Urinary bladder (tissue), 4 donors: ENCODE measurements around the gene FAF1. TPM values are rescaled to one million over a fixed set of nuclear protein-coding genes. Genes with fewer than 3 reads are reported as not detected.
"Not testable (repeated sequence)": the region's sequence is repeated elsewhere in the genome, so short reads cannot be mapped to it uniquely, and the experiment has no call there.

Experiments used
- DNase-seq: peaks from one replicate; pipeline ENCODE4 v3.0.0-alpha.2; 2015; ENCODE audit errors: extremely low spot score
- H3K27ac ChIP-seq: one replicate; pipeline ENCODE4 v1.5.1; 2013; ENCODE audit warnings: low read depth, mild to moderate bottlenecking, moderate library complexity
- H3K36me3 ChIP-seq: one replicate; pipeline ENCODE4 v1.6.1; 2013; ENCODE audit warnings: mild to moderate bottlenecking, moderate library complexity; ENCODE audit not compliant: insufficient read depth
- H3K4me1 ChIP-seq: one replicate; pipeline ENCODE4 v1.6.1; 2013; ENCODE audit warnings: mild to moderate bottlenecking, moderate library complexity; ENCODE audit not compliant: insufficient read depth
- H3K4me3 ChIP-seq: one replicate; pipeline ENCODE4 v1.5.1; 2013; ENCODE audit warnings: low read depth, low read length
- WGBS: extraction: QIAGEN DNeasy Blood & Tissue Kit; methylation state at CpG from one replicate; pipeline ENCODE4 v1.1.7; 2013; 5-methylcytosine and 5-hydroxymethylcytosine counted together
- polyA plus RNA-seq: library from polyadenylated mRNA; stranded (reverse); fragments of 200-250 nt; gene quantifications from one replicate; pipeline ENCODE4 v1.2.3, GENCODE V29; 2013
- total RNA-seq: library from RNA; depleted of rRNA; stranded (reverse); fragments of >200 nt; gene quantifications from one replicate; pipeline ENCODE4 v1.2.3, GENCODE V29; 2014
- donor health status: healthy with polysubstance abuse.
- donor health status: healthy.

The FAF1 gene
- total and polyA plus RNA-seq, 2 donors = 42.3 to 84.6 TPM

DNA sequence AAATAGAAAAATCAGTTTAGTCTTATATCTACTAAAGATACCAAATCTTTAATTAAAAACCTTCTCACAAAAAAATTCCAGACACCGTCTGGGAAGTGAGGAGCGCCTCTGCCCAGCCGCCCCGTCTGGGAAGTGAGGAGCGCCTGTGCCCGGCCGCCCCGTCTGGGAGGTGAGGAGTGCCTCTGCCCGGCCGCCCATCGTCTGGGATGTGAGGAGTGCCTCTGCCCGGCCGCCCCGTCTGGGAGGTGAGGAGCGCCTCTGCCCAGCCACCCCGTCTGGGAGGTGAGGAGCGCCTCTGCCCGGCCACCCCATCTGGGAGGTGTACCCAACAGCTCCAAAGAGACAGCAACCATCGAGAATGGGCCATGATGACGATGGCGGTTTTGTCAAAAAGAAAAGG lies 133.3 kb downstream of the FAF1 start:
- WGBS = 97% methylated on average over 21 of the region's 21 CpGs
- DNase-seq, H3K4me3 ChIP-seq, H3K27ac ChIP-seq, H3K4me1 ChIP-seq, H3K36me3 ChIP-seq: not testable (repeated sequence)

DNA sequence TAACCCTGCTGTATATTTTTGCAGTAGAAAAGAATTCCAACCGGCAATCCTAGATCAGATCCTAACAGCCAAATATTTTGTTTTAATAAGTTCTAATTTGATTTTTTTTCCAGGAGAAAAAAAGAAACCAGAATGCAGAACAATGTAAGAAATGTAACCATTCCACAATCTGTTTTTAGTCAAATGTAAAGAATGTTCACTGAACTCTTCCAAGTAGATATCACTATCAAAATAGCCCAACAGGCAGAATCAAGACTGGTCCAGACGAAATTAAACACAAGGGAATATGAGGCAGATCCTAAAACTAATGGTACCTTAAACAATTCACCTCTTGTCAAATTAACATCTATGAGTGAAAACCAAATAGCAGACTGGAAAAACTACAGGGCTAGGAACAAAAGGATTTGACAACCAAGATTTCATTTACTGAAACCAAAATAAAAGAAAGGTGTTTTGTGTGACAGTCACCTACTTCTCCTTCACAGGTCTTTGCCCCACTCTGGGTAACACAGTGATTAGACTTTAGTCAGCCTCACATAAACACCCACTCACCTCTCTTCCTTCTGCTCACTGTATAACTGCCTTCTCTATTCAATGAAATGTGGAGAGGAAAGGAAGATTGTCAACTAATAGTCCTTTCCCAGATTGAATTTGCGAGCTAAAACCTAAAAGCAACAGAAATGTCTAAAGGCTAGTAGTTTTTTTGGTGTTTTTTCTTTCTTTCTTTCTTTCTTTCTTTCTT lies 137.9 kb downstream of the FAF1 start:
- no peak overlapping the region for H3K27ac ChIP-seq
- H3K36me3 ChIP-seq = no peaks in the 10 kb centered on the region
- DNase-seq = no peak
- H3K4me3 ChIP-seq = no peak overlapping the region
- WGBS = 74% methylated on average over 3 of the region's 3 CpGs
- no peaks in the 10 kb centered on the region for H3K4me1 ChIP-seq

DNA sequence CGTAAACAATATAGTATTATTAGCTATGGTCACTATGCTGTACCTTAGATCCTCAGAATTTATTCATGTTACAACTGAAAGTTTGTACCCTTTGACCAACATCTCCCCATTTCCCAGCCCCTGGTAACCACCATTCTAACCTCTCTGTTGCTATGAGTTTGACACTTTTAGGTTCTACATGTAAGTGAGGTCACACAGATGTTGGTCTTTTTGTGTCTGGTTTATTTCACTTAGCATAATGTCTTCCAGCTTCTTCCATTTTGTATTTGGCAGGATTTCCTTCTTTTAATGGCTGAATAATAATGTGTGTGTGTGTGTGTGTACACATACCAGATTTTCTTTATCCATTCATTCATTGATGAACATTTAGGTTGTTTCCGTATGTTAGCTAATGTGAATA lies 139.5 kb downstream of the FAF1 start:
- Histone ChIP-seq H3K4me1 (no peaks in the 10 kb centered on the region), H3K36me3 (no peaks in the 10 kb centered on the region), H3K27ac (no peak overlapping the region), H3K4me3 (no peak overlapping the region)
- WGBS = 93% methylated on average over 2 of the region's 2 CpGs
- DNase-seq = no peak

DNA sequence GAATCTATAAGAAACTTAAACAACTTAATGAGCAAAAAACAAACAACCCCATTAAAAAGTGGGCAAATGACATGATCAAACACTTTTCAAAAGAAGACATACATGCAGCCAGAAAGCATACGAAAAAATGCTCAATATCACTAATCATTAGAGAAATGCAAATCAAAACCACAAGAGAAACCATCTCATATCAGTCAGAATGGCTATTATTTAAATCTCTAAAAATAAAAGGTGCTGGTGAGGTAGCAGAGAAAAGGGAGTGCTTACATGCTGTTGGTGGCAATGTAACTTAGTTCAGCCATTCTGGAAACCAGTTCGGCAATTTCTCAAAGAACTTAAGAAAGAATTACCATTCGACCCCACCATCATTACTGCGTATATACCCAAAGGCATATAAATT lies 147.7 kb downstream of the FAF1 start:
- Histone ChIP-seq H3K4me3 (no peak overlapping the region), H3K27ac (no peak overlapping the region), H3K36me3 (no peaks in the 10 kb centered on the region), H3K4me1 (no peaks in the 10 kb centered on the region)
- no peak for DNase-seq
- WGBS = 95% methylated on average over 4 of the region's 4 CpGs

DNA sequence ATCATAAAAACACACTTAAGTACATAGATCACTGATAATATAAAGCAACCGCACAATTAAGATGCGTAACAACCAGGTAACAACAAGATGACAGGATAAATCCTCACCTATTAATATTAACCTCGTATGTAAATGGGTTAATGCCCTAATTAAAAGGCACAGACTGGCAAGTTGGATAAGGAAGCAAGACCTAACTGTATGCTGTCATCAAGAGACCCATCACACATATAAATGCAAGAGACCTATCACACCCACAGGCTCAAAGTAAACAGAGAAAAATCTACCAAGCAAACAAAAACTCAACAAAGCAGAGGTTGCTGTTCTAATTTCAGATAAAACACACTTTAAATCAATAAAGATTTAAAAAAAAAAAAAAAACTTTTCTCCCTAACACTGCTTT lies 151.8 kb downstream of the FAF1 start:
- no peak overlapping the region for H3K27ac ChIP-seq
- no peak overlapping the region for H3K4me3 ChIP-seq
- H3K4me1 ChIP-seq = no peaks in the 10 kb centered on the region
- 97% methylated on average over 3 of the region's 3 CpGs for WGBS
- no peaks in the 10 kb centered on the region for H3K36me3 ChIP-seq
- DNase-seq = no peak

DNA sequence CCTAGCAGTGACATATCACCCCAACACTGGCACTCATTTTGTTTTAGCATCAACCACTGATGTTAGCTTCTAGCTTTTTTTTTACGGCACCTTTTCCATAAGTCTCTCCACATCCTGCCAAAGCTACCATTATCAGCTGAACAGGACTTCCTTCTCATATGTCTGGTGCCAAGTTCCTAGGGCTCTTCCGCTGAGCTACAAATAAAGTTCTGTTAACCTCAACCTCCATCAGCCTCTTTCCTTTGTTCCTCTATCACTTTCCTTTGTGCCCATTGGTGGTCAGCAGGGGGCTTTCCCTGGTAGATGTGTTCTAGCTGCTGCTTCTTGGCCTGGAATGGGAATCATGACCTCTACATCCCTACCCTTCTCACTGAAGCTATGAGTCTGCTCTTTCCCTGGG lies 163.8 kb downstream of the FAF1 start:
- H3K4me3 ChIP-seq = no peak overlapping the region
- no peaks in the 10 kb centered on the region for H3K36me3 ChIP-seq
- H3K4me1 ChIP-seq = no peaks in the 10 kb centered on the region
- no peak for DNase-seq
- WGBS = 90% methylated on average over 2 of the region's 2 CpGs
- H3K27ac ChIP-seq = no peak overlapping the region

DNA sequence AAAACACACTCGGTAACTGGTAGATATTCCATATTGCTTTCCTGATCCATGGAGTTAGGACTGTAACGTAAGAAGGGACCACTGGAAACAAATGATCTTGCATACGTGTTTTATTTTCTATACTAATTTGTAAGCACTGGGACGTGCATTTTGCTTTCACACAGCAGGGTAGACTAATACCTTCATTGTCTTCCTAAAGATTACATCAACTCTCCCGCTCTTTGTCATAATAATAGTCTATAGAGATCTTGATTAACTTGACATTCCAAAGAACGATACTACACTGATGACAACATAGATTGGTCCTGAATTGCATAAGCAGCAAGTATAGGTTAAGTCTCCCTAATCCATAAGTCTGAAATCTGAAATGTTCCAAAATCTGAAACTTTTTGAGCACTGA lies 166.5 kb downstream of the FAF1 start:
- H3K36me3 ChIP-seq = no peaks in the 10 kb centered on the region
- no peak overlapping the region for H3K4me3 ChIP-seq
- no peak overlapping the region for H3K27ac ChIP-seq
- 91% methylated on average over 6 of the region's 6 CpGs for WGBS
- H3K4me1 ChIP-seq = no peaks in the 10 kb centered on the region
- no peak for DNase-seq

DNA sequence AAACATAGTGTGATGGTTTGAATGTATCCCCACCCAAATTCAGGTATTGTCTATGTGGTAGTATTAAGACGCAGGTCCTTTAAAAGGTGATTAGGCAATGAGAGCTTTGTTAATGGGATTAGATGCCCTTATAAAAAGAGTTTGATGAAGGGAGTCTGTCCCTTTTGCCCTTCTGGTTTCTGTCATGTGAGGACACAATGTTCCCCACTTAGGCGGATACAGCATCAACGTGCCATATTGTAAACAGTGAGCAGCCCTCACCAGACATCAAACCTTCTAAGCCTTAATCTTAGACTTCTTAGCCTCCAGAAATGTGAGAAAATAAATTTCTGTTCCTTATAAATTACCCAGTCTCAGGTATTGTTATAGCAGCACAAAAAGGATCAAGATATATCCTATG lies 172.8 kb downstream of the FAF1 start:
- H3K36me3 ChIP-seq = peaks cover 3% of the 10 kb centered on the region
- no peak overlapping the region for H3K27ac ChIP-seq
- no peaks in the 10 kb centered on the region for H3K4me1 ChIP-seq
- H3K4me3 ChIP-seq = no peak overlapping the region
- DNase-seq = no peak
- WGBS = 74% methylated on average over 3 of the region's 3 CpGs

DNA sequence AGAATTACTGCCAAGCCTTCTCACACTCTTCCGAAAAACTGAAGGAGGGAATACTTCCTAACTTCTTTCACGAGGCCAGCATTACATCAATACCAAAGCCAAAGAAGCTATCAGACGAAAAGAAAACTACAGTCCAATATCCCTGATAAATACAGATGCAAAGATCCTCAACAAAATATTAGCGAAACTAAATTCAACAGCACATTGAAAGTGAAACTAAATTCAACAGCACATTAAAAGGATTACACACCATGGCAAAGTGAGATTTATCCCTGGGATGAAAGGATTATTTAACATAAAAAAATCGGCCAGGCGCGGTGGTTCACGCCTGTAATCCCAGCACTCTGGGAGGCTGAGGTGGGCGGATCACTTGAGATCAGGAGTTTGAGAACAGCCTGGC lies 176.8 kb downstream of the FAF1 start:
- DNase-seq = no peak
- Histone ChIP-seq H3K4me1 (no peaks in the 10 kb centered on the region), H3K36me3 (peaks cover 3% of the 10 kb centered on the region), H3K27ac (no peak overlapping the region), H3K4me3 (no peak overlapping the region)
- 90% methylated on average over 9 of the region's 9 CpGs for WGBS

DNA sequence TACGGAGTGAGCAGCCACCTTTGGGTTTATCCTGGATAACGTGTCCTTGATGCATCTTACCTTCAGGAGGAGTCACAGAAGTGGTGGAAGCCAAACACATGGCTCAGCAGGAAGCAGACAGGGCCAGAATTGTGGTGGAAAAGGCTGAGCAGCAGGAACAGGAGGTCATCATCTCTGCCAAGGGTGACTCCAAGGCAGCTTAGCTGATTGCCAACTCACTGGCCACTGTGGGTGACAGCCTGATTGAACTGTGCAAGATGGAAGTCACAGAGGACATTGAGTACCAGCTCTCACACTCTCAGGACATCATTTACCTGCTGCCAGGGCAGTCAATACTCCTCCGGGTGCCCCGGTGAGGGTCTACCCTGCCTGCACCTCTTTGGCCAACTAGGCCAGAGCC lies 179.3 kb downstream of the FAF1 start:
- no peak overlapping the region for H3K27ac ChIP-seq
- no peaks in the 10 kb centered on the region for H3K36me3 ChIP-seq
- DNase-seq = no peak
- H3K4me3 ChIP-seq = no peak overlapping the region
- WGBS = 97% methylated on average over 4 of the region's 4 CpGs
- no peaks in the 10 kb centered on the region for H3K4me1 ChIP-seq

DNA sequence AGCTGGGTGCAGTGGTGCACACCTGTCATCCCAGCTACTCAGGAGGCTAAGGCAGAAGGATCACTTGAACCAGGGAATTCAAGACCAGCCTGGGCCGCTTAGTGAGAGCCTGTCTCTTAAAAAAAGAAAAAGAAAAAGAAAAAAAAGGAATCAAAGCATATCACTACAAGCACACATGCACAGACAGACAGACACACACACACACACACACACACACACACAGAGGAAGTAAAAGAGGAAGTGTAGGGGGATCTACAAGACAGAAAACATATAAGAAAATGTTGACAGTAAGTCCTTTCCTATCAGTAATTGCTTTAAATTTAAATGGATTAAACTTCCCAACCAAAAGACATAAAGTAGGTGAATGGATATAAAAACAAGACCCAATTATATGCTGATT lies 180.3 kb downstream of the FAF1 start:
- H3K4me3 ChIP-seq = no peak overlapping the region
- no peaks in the 10 kb centered on the region for H3K4me1 ChIP-seq
- 100% methylated on average over 1 of the region's 1 CpG for WGBS
- H3K36me3 ChIP-seq = no peaks in the 10 kb centered on the region
- no peak for DNase-seq
- no peak overlapping the region for H3K27ac ChIP-seq

DNA sequence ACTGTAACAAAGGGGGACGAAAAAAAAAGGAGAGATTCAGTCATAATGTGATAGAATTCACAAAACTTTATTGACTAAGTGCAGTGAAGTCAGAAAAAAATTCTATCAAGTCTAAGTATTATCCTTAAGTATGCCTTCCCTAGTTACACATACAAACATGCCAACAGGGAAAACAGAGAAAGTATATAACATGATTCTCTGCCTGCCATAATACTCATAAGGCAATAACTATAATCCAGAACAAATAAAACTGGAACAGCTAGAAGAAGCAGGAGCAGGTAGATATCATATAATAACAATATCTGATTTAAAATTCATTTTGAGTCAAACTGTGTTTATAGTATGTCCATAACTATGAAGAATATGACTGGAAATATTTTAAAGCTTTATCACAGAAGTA lies 184.3 kb downstream of the FAF1 start:
- no peak overlapping the region for H3K4me3 ChIP-seq
- no peak overlapping the region for H3K27ac ChIP-seq
- no peaks in the 10 kb centered on the region for H3K36me3 ChIP-seq
- no peak for DNase-seq
- WGBS = 91% methylated on average over 1 of the region's 1 CpG
- H3K4me1 ChIP-seq = no peaks in the 10 kb centered on the region

DNA sequence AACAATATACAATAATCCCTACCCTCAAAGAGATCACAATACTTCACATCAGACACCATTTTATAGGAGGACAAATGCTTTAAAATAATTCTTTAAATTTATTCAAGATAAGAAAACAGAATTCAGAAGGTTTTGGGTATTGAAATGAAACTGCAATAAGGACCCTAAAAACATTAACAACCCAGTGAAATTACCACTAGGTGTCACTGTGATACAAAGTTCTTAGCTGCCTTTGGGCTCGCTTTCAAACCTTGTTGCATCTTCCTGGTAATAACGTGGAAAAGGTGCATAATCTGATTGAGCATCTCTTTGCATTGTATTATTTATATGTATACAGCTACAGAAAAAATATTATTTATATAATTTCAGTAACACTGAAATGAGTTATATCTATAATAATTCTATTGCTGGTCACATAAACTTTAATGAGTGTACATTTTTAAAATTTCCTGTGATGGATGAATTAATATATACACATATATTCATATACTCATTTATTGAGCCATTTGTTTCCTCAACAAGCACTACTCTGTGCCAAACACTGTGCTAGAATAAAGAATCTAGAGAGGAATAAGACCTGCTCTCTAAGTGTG lies 185.2 kb downstream of the FAF1 start:
- 4% methylated on average over 2 of the region's 2 CpGs for WGBS

DNA sequence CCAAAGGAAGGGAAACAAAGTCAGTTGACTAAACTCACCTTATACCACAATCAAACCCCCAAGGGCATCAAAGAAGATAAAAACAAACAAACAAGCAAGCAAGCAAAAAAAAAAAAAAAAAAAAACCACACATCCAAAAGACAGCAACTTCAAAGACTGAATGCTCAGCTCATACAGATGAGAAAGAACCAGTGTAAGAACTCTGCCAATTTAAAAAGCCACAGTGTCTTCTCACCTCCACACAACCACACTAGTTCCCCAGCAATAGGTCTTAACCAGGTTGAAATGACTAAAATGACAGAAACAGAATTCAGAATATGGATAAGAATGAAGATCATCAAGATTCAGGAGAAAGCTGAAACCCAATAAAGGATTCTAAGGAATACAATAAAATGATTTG lies 193.4 kb downstream of the FAF1 start:
- no peaks in the 10 kb centered on the region for H3K4me1 ChIP-seq
- no peak overlapping the region for H3K27ac ChIP-seq
- DNase-seq = no peak
- no peaks in the 10 kb centered on the region for H3K36me3 ChIP-seq
- H3K4me3 ChIP-seq = no peak overlapping the region

More for the DNA sequence above, 185.2 kb downstream of the FAF1 start:
- Histone ChIP-seq H3K4me3 (no peak overlapping the region), H3K27ac (no peak overlapping the region), H3K36me3 (no peaks in the 10 kb centered on the region), H3K4me1 (no peaks in the 10 kb centered on the region)
- DNase-seq = peak; percentile 7
